NCI-H2171 (cell line): ENCODE results near the gene ASB6.
A peak's percentile ranks its signal among the peaks of the same experiment; 100 is the strongest.
"Not testable (repeated sequence)": the region's sequence is repeated elsewhere in the genome, so short reads cannot be mapped to it uniquely, and the experiment has no call there.

Experiments used
- DNase-seq: peaks from one replicate; lab custom pipeline; 2025; lab: John Stamatoyannopoulos, UW

The ASB6 gene

DNA sequence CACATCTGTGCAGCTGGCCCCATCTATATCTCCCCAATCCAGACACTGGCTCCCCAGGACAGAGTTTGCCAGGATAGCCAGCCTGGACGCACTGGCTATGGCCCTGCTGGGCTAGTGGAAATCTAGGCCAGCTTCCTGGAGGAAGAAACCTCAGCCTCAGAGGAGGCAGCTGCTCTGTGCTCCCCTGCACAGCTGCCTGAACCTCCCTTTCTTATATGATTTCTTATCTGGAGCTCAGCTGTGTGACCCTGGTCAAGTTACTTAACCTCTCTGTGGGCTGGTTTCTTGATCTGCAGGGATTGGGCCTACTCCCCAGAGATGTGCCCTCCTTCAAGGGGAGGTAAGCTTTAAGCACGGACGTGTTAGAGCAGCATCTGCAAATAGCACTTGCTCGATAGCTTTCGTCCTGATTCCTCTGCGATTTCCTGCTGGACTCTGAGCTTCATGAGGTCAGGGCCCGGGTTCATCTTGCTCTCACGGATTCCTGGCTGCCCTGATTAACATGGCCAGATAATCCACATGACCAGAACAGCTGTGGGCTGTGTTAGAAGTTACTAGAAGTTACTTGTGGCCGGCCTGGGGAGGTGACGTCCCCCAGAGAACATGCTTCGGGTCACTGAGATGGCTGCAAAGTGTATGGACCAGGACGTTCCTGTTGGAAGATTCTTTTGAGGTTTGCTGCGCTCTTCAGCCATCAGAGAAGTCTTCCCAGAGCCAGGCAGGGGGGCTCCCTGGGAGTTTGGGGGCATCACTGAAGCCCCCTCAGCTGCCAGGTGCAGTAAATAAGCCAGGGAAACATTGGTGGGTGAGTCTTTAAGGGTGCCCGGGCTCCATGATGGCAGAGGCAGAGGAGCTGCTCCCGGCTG is 35.6 kb downstream of the ASB6 start:
- no peak for DNase-seq

DNA sequence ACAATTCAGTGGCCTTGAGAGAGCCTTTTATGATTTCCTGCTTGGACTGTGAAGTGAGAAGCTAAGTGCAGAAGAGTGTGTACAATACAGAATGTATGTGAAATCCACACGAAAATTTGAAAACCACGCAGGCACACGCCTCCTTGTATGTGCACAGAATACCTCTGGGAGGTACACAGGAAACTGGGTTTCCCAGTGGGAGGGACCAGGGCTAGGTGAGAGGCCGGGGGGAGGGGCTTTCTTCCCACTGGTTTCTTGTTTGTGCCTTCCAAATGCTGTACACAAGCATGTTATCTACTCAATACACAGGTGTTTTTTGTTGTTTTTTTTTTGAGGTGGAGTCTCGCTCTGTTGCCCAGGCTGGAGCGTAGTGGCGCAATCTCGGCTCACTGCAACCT is 37.2 kb downstream of the ASB6 start:
- peak; percentile 22 for DNase-seq

DNA sequence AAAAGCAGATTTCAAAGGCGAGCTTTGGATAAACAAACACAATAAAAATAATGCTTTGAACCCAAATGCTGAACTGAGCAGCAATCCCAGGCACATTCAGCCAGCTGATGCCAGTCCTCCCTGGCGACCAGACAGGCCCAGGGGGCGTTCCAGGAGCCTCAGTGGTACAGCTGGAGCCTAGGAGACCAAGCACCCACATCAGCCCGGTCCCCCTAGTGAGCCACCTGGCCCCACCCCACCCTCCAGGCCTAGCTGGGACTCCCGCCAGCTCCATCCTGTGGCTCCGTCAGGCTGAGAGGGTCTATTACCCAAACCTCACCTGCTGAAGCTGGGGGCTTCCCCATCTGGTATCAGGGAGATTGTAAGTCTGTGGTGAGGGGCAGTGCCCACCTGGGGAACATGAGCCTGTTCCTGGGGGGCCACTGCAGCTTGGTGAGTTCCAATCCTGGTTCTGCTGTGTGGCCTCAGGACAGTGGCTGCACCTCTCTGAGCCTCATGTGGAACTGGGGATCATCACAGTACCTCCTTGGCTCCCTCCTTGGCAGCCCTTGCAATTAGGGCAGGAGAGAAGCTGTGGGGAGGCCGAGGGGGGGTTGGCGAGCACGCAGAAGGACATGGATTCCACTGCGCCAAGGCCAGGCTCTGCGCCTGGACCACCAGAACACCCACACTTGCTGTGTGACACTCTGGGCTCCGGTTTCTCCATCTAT is 37.7 kb downstream of the ASB6 start:
- peak; percentile 34 for DNase-seq

DNA sequence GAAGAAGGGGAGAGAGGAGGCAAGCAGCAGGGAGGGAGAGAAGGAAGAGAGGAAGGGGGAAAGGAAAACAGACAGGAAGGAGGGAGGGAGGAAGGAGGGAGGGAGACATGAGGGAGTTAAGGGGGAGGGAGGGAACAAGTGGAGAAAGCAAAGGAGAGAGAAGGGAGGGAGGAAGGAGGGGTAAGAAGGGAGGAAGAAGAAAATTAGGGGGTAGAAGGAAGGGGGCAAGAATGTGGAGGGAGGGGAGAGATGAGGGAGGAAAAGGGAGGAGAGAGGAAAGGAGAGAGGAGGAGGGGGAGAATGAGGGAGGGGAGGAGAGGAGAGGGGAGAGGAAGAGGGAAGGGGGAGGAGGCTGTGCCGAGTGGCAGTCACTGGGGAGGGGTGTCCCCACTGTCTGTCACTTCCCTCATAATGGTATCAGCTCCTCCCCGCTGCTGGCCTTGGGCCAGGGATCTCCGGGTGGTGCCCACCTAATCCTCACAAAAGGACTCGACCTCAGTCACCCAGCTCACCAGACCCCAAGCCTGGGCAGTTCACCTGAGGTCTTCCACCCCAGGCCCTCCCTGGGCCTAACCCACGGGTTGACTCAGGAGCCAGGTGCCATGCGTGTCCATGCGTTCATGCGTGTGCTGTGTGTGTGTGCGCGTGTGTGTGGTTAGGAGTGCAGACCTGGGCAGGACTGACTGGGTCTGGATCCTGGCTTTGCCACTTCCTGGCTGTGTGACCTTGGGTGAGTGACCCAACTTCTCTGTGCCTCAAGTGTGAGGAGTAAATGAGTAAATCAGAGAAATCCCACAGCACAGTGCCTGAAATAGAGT is 39.1 kb downstream of the ASB6 start:
- DNase-seq, result no peak

DNA sequence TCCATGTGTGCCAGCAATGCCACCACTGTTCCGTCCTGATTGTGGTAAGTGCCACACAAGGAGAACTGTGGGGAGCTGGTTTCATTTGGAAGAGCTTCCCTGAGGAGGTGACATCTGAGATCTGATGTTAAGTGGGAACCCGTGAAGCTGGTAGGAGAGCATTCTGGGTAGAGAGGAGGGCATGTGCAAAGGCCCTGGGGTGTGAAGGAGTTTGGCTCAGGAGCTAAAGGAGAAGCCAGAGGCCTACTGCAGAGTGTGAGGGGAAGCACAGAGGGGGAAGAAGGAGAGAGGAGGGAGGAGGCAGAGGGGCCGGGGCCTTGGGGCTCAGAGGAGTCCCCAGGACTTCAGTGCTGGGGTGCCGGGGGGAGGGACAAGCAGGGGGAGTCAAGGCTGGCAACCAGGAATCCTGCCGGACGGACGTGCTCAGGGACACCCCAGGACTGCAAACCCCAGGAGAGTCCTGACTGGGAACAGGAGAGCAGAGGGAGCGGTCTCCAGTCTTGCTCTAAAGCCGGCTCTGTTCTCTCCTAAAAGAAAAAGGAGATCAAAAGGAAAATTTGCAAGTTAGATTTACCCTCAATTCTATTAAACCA is 40.8 kb downstream of the ASB6 start:
- DNase-seq, result no peak

DNA sequence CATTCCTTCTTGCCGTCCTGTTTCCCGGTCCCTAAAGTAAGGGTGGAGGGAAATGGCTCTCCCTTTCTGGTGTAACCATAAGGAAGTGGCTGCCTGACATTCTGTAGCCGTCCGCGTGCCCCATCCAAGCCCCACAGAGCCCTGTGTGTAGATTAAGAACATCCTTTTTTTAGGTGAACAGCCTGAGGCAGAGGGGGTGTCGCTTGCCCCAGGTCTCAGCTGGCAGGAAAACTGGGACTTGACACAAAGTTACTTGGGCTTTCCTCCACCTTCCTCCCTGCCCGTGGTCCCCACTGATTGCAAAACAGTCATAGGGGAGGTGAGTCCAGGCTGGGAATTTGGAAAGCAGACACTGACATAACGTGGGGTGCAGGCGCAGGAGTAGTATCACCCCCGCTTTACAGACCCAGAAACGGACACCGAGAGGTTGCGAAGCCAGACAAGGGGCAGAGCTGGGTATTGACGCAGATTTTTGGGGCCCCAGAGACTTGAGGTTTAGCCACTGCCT is 43.8 kb downstream of the ASB6 start:
- no peak for DNase-seq

DNA sequence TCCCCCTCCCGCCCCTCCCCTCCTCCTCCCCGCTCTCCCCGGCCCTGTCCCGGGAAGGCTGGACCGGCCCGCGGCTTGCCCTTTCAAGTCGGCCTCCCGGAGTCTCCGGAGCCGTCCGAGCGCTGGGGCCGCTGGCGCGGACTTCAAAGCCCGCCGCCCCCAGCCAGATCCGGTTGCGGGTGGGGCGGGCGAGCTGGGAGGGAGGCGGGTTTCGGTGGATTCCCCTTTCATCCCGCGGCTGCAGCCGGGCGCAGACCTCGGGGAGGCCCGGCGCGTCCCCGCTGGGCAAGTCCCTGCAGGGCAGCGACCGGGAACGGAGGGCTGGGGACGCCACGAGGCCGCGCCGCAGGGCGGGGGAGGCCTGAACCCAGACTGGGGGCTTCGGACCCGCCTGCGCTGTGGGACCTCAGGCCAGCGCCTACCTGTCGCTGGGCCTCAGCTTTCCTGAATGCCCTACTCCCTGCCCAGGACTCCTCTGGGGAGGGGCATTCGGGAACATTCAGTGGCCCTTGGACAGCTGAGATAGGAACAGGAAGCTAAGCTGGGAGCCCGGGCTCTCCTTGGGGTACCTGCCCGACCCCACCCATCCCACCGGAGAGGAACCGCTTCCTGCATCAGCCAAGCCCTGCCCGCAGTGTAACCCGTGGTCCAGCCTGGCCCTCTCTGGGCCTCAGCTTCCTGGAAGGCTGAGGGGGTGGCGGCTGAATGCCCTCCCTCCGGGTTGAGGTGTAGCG is 44.4 kb downstream of the ASB6 start:
- DNase-seq, result no peak

DNA sequence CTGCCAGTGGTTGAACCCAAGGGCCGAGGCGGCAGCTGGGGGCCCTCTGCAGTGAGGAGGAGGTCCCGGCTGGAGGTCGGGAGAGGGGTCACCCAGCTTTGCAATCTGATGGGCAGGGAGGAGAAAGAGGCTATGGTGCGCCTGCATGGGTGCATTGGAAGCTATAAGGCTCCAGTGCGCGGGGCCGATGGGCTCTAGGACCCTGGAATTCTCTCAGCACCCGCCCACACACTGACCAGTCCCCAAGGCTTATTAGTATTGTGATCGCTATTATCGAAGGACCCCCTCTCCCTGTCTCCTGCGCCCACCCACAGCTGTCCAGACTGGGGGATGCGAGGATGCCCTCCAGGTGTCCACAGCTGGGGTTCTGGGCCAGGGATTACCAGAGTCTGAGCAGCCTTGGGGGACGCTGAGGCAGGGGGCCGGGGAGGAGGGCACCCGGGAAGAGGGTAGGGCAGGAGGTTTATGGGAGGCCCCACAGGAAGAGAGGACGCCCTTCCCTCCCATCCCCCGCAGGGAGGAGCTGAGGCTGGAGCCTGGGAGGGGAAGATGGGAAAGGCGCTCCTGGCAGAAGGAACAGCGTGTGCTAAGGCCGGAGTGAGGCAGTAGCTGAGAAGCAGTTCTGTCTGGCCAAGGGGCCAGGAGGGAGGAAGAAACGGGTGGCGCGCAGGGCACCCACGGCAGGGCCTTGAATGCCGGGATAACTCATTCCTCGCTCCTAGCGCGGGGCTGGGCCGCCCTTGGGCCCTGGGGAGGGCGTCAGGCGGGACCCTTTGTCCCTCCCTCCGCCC is 45.2 kb downstream of the ASB6 start:
- DNase-seq, result no peak

DNA sequence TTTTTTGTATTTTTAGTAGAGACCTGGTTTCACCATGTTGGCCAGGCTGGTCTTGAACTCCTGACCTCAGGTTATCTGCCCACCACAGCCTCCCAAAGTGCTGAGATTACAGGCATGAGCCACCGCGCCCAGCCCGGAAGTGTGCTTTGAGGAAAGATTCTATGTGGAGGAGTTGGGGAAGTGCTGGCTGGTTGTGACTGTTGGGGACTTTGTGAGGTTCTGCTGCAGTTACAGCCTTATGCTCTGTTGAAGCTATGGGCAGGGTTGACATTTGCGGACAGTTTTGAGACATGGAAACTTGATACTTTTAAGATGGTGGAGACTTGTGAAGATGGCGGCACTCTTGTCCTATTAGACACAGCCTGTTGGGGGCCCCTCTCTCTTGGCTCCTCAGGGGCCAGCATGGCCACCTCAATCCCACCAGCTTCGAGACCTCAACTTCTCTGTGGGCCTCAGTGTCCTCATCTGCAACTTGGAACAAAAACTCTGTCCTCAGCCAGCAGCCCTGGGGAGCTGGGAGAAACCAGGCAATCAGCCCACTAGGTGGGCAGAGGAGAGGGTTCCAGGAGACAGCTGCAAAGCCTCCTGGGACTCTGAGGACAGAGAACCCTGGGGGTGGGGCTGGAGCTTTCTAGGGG is 45.9 kb downstream of the ASB6 start:
- DNase-seq, result no peak

DNA sequence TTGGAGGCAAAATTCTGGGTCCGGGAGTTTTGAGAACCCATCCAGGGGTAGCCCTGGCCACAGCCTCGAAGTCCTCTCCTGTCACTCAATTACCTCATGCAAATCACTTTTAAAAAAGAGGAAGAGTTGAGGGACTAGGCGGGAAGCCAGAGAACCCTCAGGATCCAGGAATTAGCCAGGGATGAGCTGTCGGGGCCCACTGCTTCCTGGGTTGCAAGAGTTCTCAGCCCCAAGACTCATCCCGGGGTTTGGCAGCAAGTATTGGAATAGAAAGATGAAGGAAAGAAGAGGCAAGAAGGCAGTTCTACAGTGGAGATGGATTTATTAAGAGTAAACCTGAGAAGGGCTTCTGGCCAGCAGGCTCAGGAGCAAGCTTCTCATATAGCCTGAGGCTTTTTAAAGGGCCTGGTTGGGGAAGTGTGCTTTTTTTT is 46.6 kb downstream of the ASB6 start:
- no peak for DNase-seq

DNA sequence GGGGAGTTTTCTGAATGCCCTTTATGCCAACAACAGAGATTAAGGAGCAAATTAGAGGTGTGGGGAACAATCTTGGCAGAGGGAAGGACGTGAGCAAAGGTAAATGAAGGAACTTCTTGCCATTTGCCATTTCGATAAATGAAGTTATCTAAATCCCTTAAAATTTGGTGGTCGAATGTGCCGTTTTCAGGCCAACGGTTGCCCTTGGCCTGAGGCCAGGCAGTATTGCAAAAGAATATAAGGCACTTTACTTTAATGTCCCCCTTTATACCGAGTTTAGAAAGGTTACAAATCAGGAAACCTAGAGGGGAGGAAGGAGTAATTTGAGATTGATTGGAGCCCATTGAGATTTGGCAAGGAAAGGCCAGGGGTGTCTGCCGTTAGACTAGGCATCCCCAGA is 47.3 kb downstream of the ASB6 start:
- DNase-seq, result no peak

DNA sequence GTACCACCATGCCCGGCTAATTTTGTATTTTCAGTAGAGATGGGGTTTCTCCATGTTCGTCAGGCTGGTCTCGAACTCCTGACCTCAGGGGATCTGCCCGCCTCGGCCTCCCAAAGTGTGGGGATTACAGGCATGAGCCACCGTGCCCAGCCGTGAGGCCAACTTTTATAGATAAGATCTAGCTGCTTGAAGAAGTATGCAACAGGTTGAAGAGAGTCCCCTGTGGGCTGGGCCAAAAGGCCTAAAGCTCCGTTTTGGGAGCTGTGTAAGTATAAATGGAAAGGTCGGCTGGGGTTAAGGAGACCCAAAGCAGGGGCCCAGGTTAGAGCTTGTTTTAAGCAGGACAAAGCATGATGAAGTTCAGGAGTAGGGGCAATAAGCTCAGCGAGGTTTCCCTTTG is 49.2 kb downstream of the ASB6 start:
- DNase-seq, result not testable (repeated sequence)

DNA sequence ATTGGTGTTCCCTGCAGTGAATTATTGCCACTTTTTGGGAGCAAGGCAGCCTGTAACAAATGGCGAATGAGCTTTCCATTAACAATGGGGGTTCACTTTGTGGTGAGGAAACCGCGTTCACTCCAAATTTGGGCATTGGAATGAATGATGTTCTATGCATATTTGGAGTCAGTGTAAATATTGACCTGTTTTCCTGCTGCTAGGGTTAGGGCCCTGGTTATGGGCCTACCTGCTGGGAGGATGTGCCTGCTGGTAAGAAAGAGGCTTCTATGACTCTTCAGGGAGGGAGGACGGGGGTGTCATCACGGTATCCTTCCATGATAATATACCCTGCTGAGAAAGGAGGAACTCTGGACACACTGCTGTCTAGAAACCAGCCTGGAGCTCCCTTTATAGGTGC is 50.0 kb downstream of the ASB6 start:
- DNase-seq, result no peak

DNA sequence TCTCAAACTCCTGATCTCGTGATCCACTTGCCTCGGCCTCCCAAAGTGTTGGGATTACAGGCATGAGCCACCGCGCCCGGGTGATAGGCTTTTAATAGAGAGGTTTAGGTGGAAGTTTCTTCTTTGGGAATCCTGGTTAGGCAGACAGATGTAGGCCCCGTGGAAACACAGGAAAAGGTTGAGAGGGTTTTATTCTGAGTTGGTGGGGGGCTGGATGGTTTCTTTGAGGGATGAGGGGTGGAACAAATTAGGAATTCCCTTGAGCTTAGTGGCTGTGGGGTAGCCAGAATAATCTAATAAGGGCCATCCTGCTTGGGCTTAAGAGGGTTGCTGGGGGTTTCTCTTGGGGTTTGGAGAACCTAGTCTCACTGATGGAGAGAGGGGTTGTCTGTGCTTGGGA is 51.5 kb downstream of the ASB6 start:
- DNase-seq, result no peak

DNA sequence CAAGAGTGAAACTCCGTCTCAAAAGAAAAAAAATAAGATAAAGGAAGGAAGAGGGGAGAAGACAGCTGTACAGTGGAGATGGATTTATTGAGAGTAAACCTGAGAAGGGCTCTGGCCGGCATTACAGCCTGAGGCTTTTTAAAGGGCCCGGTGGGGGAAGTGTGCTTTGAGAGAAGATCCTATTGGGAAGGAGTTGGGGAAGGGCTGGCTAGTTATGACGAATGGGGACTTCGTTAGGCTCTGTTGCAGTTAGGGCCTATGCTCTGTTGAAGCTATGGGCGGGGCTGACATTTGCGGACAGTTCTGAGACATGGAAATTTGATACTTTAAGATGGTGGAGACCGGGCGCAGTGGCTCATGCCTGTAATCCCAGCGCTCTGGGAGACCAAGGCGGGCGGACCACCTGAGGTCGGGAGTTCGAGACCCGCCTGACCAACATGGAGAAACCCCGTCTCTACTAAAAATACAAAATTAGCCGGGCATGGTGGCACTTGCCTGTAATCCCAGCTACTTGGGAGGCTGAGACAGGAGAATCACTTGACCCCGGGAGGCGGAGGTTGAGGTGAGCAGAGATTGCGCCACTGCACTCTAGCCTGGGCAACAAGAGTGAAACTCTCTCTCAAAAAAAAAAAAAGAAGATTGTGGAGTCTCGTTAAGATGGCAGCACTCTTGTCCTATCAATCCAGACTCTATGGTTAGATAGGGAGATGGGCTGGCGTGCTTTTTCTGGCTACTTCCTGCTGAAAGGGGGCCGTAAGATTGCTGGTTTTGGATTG is 54.3 kb downstream of the ASB6 start:
- no peak for DNase-seq

DNA sequence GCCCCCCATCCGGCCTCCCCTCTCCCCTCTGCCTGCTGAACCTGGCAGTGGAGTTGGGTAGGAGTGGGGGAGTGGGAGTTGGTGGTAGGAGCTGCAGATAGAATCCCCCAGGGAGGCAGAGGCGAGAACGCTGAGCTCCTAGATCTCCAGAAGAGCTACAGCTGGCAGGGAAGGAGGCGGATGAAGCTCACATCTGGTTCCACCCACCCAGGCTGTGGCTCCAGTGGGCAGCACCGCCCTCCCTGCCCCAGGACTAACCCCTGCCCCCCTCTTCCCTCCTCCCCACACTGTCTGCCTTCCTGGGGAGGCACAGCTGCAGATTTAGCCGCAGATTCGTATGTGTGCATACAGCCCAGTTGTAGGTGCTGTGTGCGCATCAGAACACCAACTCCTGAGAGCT is 55.3 kb downstream of the ASB6 start:
- peak; percentile 40 for DNase-seq

DNA sequence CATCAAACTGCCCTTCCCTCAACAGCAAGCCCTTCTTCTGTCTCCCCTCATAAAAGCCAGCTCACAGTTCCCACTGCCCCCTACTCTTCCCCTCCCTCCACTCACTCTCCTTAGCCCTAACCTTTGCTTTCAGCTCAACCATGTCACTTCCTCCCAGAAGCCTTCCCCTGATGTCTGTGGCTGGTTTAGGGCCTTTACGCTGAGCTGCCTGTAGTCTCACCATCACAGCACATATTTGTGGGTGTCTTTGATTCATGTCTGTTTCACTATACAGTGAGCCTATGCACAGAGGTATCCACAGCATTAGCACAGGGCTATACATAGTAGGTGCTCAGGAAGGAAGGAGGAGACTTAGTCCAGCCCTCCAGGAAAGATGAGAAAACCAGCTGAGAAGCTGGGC is 55.7 kb downstream of the ASB6 start:
- DNase-seq, result no peak

DNA sequence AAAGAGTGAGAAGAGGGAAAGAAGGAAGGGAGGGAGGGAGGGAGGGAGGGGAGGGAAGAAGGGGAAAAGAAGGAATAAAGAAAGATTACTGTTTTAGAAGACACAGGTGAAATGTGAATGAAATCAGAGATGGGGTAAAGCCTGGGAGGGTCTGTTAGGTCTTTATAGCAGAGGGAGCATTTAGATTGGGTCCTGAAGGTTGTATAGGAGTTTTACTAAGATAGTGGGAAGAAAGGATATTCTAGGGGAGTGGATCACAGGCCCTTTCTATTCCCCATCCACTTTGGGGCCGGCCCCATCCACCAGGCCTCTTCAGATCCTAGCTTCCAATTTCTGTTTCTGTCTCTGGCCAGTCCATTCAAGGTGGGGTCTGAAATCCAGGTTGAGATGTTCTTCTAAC is 56.6 kb downstream of the ASB6 start:
- DNase-seq, result no peak
